HepG2 (cell line): ENCODE data around the gene RBM15B. TPM values are rescaled to one million over a fixed set of nuclear protein-coding genes. Genes with fewer than 3 reads are reported as not detected.

Experiments used
- ATAC-seq: fragments of 200-7000 bp; cut with Tn5 transposase; 3 replicates; pipeline ENCODE4 v1.9.1; 2020; ENCODE audit warnings: mild to moderate bottlenecking, moderate library complexity
- BruUV-seq: library from RNA; stranded (reverse); fragments of 400-500 nt; replicated peaks from 2 replicates; lab custom pipeline; 2021; lab: Mats Ljungman, UMichigan
- CTCF ChIA-PET: fragments of 300-600 bp; formaldehyde crosslinking; extraction: SDS; loops from one replicate; lab custom pipeline; 2021; ENCODE audit warnings: low total read pairs, inconsistent platforms, low intra/inter-chr PET ratio; lab: Yijun Ruan, JAX
- POLR2A ChIA-PET: fragments of 350-600 bp; sonication (Branson Sonifier 250); formaldehyde crosslinking; loops from one replicate; lab custom pipeline; 2020; ENCODE audit warnings: antibody characterized with exemption, inconsistent platforms; lab: Yijun Ruan, JAX
- DNase-seq: peaks from one replicate; pipeline ENCODE4 v3.0.0-alpha.2; 2015; ENCODE audit warnings: low spot score
- FAIRE-seq: peaks from 3 replicates; lab custom pipeline; 2011; peaks lifted over from hg19 to GRCh38; lab: Jason Lieb, UNC
- H2AFZ ChIP-seq: one replicate; pipeline ENCODE4 v1.6.1; 2011; ENCODE audit warnings: low read length, inconsistent platforms
- H3K27ac ChIP-seq: fragments of 300-600 bp; 3 replicates; pipeline ENCODE4 v1.8.0; 2011; ENCODE audit warnings: mixed run types, mild to moderate bottlenecking, mixed read lengths, low read length, inconsistent platforms; ENCODE audit not compliant: insufficient read depth; ENCODE audit errors: extremely low read length
- H3K27me3 ChIP-seq, 2 experiments: fragments of 200-600 bp in 1 of 2; 2 replicates in 1 of 2; 3 replicates in 1 of 2; pipeline versions ENCODE4 v1.6.0 to v1.8.0; 2011; ENCODE audit warnings: low read length in 2 of 2, mild to moderate bottlenecking in 2 of 2, moderate library complexity in 2 of 2, inconsistent platforms in 1 of 2; ENCODE audit not compliant: insufficient read depth in 2 of 2, control insufficient read depth in 1 of 2
- H3K36me3 ChIP-seq, 2 experiments: fragments of 200-600 bp in 1 of 2; replicated peaks in 1 of 2; 2 replicates in 1 of 2; 3 replicates in 1 of 2; pipeline versions ENCODE4 v1.5.1 to v1.8.0; 2011; ENCODE audit warnings: low read length in 2 of 2, inconsistent platforms in 1 of 2; ENCODE audit not compliant: insufficient read depth in 2 of 2, control insufficient read depth in 1 of 2
- H3K4me1 ChIP-seq: 2 replicates; pipeline ENCODE4 v1.5.1; 2012; ENCODE audit warnings: low read length, inconsistent platforms; ENCODE audit not compliant: insufficient read depth
- H3K4me2 ChIP-seq: 2 replicates; pipeline ENCODE4 v1.6.0; 2011; ENCODE audit warnings: low read depth, low read length, inconsistent platforms
- H3K4me3 ChIP-seq, 3 experiments: fragments of 200-600 bp in 1 of 3; sonication (generic), shearing (Covaris generic) in 1 of 3; replicated peaks in 1 of 3; 2 replicates each; pipeline ENCODE4 v1.5.1; 2011 to 2016; ENCODE audit warnings: low read length in 3 of 3, inconsistent platforms in 2 of 3, low read depth in 2 of 3, mild to moderate bottlenecking in 2 of 3, control low read depth in 1 of 3, mixed read lengths in 1 of 3; ENCODE audit not compliant: insufficient read depth in 1 of 3
- H3K79me2 ChIP-seq: one replicate; pipeline ENCODE4 v1.6.1; 2011; ENCODE audit warnings: low read length, inconsistent platforms; ENCODE audit not compliant: insufficient read depth
- H3K9ac ChIP-seq: 2 replicates; pipeline ENCODE4 v1.6.0; 2011; ENCODE audit warnings: mild to moderate bottlenecking, low read depth, low read length, inconsistent platforms; ENCODE audit not compliant: insufficient read depth
- H3K9me3 ChIP-seq: 2 replicates; pipeline ENCODE4 v1.5.1; 2012; ENCODE audit warnings: mild to moderate bottlenecking, low read length
- H4K20me1 ChIP-seq: 2 replicates; pipeline ENCODE4 v1.6.0; 2011; ENCODE audit warnings: inconsistent platforms, mild to moderate bottlenecking, low read length, moderate library complexity; ENCODE audit not compliant: insufficient read depth
- ARNT2 ChIP-seq: sonication (generic); formaldehyde crosslinking; IDR thresholded peaks from 2 replicates; pipeline ENCODE4 v1.8.0; 2022; ENCODE audit warnings: mild to moderate bottlenecking, low read depth, missing genetic modification reagents, moderate library complexity
- CENPT ChIP-seq: sonication (generic); formaldehyde crosslinking; IDR thresholded peaks from 2 replicates; pipeline ENCODE4 v1.8.0; 2022; ENCODE audit warnings: low read depth, mild to moderate bottlenecking, moderate library complexity, missing genetic modification reagents
- FOSL1 ChIP-seq: sonication (generic); formaldehyde crosslinking; IDR thresholded peaks from 2 replicates; pipeline ENCODE4 v1.9.0; 2021; ENCODE audit warnings: missing genetic modification reagents, borderline replicate concordance
- GFI1 ChIP-seq: sonication (generic); formaldehyde crosslinking; IDR thresholded peaks from 2 replicates; pipeline ENCODE4 v1.5.0; 2020; ENCODE audit warnings: missing genetic modification reagents, mild to moderate bottlenecking, borderline replicate concordance
- HNRNPL ChIP-seq: fragments of 200-400 bp; formaldehyde crosslinking; IDR thresholded peaks from 2 replicates; pipeline ENCODE4 v1.6.1; 2017; ENCODE audit warnings: mild to moderate bottlenecking, low read depth, low read length
- KDM5B ChIP-seq: sonication (generic); formaldehyde crosslinking; IDR thresholded peaks from 2 replicates; pipeline ENCODE4 v1.4.0; 2020; ENCODE audit warnings: missing genetic modification reagents, mild to moderate bottlenecking, borderline replicate concordance
- NFE2L1 ChIP-seq: sonication (generic); formaldehyde crosslinking; IDR thresholded peaks from 2 replicates; pipeline ENCODE4 v1.4.0; 2020; ENCODE audit warnings: missing genetic modification reagents, mild to moderate bottlenecking, borderline replicate concordance
- PHF8 ChIP-seq: sonication (generic); formaldehyde crosslinking; IDR thresholded peaks from 2 replicates; pipeline ENCODE4 v1.5.0; 2020; ENCODE audit warnings: missing genetic modification reagents
- PRPF4 ChIP-seq: fragments of 200-400 bp; formaldehyde crosslinking; IDR thresholded peaks from 2 replicates; pipeline ENCODE4 v1.6.1; 2016; ENCODE audit warnings: low read length, low read depth; ENCODE audit not compliant: poor library complexity, severe bottlenecking
- SP4 ChIP-seq: sonication (generic); formaldehyde crosslinking; IDR thresholded peaks from 2 replicates; pipeline ENCODE4 v1.8.1; 2023; ENCODE audit warnings: mild to moderate bottlenecking, missing genetic modification reagents
- TBL1XR1 ChIP-seq: fragments of 150-350 bp; IDR thresholded peaks from 2 replicates; pipeline ENCODE4 v1.6.1; 2014; ENCODE audit warnings: borderline replicate concordance, low read length; ENCODE audit not compliant: partially characterized antibody
- TBX2 ChIP-seq: sonication (generic); formaldehyde crosslinking; IDR thresholded peaks from 2 replicates; pipeline ENCODE4 v1.5.0; 2020; ENCODE audit warnings: missing genetic modification reagents, mild to moderate bottlenecking, borderline replicate concordance
- ZNF180 ChIP-seq: sonication (generic); formaldehyde crosslinking; IDR thresholded peaks from 2 replicates; pipeline ENCODE4 v1.4.0; 2020; ENCODE audit warnings: low read depth, missing genetic modification reagents, borderline replicate concordance
- ZNF235 ChIP-seq: sonication (generic); formaldehyde crosslinking; IDR thresholded peaks from 2 replicates; pipeline ENCODE4 v1.8.1; 2023; ENCODE audit warnings: mild to moderate bottlenecking, missing genetic modification reagents, borderline replicate concordance
- ZNF335 ChIP-seq: sonication (generic); formaldehyde crosslinking; IDR thresholded peaks from 2 replicates; pipeline ENCODE4 v1.4.0; 2020; ENCODE audit warnings: missing genetic modification reagents
- ZNF431 ChIP-seq: sonication (generic); formaldehyde crosslinking; IDR thresholded peaks from 2 replicates; pipeline ENCODE4 v1.9.0; 2022; ENCODE audit warnings: missing genetic modification reagents, low read depth, mild to moderate bottlenecking, borderline replicate concordance
- ZNF530 ChIP-seq: sonication (generic); formaldehyde crosslinking; IDR thresholded peaks from 2 replicates; pipeline ENCODE4 v1.5.0; 2020; ENCODE audit warnings: low read depth, mild to moderate bottlenecking, missing genetic modification reagents
- ZNF546 ChIP-seq: sonication (generic); formaldehyde crosslinking; conservative IDR thresholded peaks from 2 replicates; pipeline ENCODE4 v1.8.1; 2023; ENCODE audit warnings: mild to moderate bottlenecking, missing genetic modification reagents
- ZNF569 ChIP-seq: sonication (generic); formaldehyde crosslinking; IDR thresholded peaks from 2 replicates; pipeline ENCODE4 v1.5.0; 2020; ENCODE audit warnings: mild to moderate bottlenecking, missing genetic modification reagents, moderate library complexity, borderline replicate concordance
- ZNF674 ChIP-seq: sonication (generic); formaldehyde crosslinking; IDR thresholded peaks from 2 replicates; pipeline ENCODE4 v1.5.0; 2020; ENCODE audit warnings: low read depth, mild to moderate bottlenecking, missing genetic modification reagents
- ZNF75D ChIP-seq: sonication (generic); formaldehyde crosslinking; IDR thresholded peaks from 2 replicates; pipeline ENCODE4 v1.8.1; 2023; ENCODE audit warnings: missing genetic modification reagents, mild to moderate bottlenecking, borderline replicate concordance
- ZNF790 ChIP-seq: sonication (generic); formaldehyde crosslinking; IDR thresholded peaks from 2 replicates; pipeline ENCODE4 v1.8.0; 2022; ENCODE audit warnings: missing genetic modification reagents, mild to moderate bottlenecking, borderline replicate concordance
- ZNF891 ChIP-seq: sonication (generic); formaldehyde crosslinking; IDR thresholded peaks from 2 replicates; pipeline ENCODE4 v1.5.0; 2020; ENCODE audit warnings: mild to moderate bottlenecking, missing genetic modification reagents
- WGBS: methylation state at CpG from one replicate; pipeline ENCODE4 v1.1.6; 2017; ENCODE audit warnings: low lambda C conversion rate; 5-methylcytosine and 5-hydroxymethylcytosine counted together
- in situ Hi-C: cut with HindIII; loops from 2 replicates; pipeline ENCODE4 v1.10.0; 2017; ENCODE audit warnings: low pct_unique_long_range_greater_than_20kb; ENCODE audit not compliant: extremely low pct_ligation_motif_present
- intact Hi-C: fragments of 100-400 bp; cut with micrococcal nuclease; formaldehyde crosslinking; loops from one replicate; pipeline ENCODE4 v1.10.0; 2022; ENCODE audit not compliant: unreplicated experiment
- polyA plus RNA-seq, 8 experiments: library from polyadenylated mRNA; depleted of rRNA in 3 of 8; stranded (reverse) in 7 of 8; unstranded in 1 of 8; fragments of >200 nt; fragmentation: Illumina TruSeq in 4 of 8; extraction: Trizol in 4 of 8; gene quantifications; 2 replicates each; pipeline versions ENCODE4 v1.2.1 to v1.2.3, GENCODE V29; 2011 to 2016; ENCODE audit warnings: low read depth in 4 of 8, missing spikeins in 1 of 8, mixed read lengths in 1 of 8; ENCODE audit not compliant: insufficient read depth in 1 of 8
- total RNA-seq, 5 experiments: library from RNA; depleted of rRNA; stranded (reverse); fragments of >200 nt; fragmentation: Illumina TruSeq; extraction: Trizol; gene quantifications; 2 replicates each; pipeline ENCODE4 v1.2.3, GENCODE V29; 2016; ENCODE audit warnings: low read depth in 1 of 5

RBM15B gene
- total and polyA plus RNA-seq, 2 of the 13 experiments (the other 11 are each of a cell fraction or from before 2014, with no cell fraction given), result 8.2 to 19.3 TPM

GRCh38 chr3:51391566-51392354 lies 675 bp downstream of the RBM15B start:
- no peak for FAIRE-seq
- TF ChIP-seq ZNF335 (CRISPR knock-in tag) (no peak), TBX2 (CRISPR knock-in tag) (peak; percentile 22; the same call in 1 of the 2 replicates), ZNF180 (no peak), ZNF75D (CRISPR knock-in tag) (no peak), ZNF431 (CRISPR knock-in tag) (0 out of 2 replicates have a peak, but pooled peaks have one; percentile 45), PHF8 (peak; percentile 14; the same call in 1 of the 2 replicates), NFE2L1 (CRISPR knock-in tag) (no peak), PRPF4 (peak; percentile 72), KDM5B (peak; percentile 14; the same call in 1 of the 2 replicates), ZNF546 (CRISPR knock-in tag) (peak; percentile 58; the same call in 1 of the 2 replicates), TBL1XR1 (no peak), HNRNPL (0 out of 2 replicates have a peak, but pooled peaks have one; percentile 23), ZNF891 (CRISPR knock-in tag) (no peak), ZNF235 (no peak), FOSL1 (CRISPR knock-in tag) (no peak), ZNF530 (CRISPR knock-in tag) (no peak), ZNF569 (CRISPR knock-in tag) (no peak), GFI1 (CRISPR knock-in tag) (no peak), SP4 (CRISPR knock-in tag) (no peak; the same call in 1 of the 2 replicates), CENPT (no peak), ARNT2 (CRISPR knock-in tag) (no peak), ZNF674 (CRISPR knock-in tag) (0 out of 2 replicates have a peak, but pooled peaks have one; percentile 69), ZNF790 (CRISPR knock-in tag) (0 out of 2 replicates have a peak, but pooled peaks have one; percentile 33)

More at GRCh38 chr3:51391566-51392354, 675 bp downstream of the RBM15B start:
- in situ Hi-C loops (no loop called here), intact Hi-C loops (loop anchor here (2.0 kb wide), 1 partner anchor 43 kb away; no protein-coding TSS in a partner anchor)
- no peak for DNase-seq
- Histone ChIP-seq H4K20me1 (peaks cover 22% of the 10 kb centered on the region), H3K9me3 (no peaks in the 10 kb centered on the region), H3K4me3 (peak overlapping the region; percentile 68 to 89 (median 87)), H3K4me1 (peaks cover 68% of the 10 kb centered on the region), H3K79me2 (peaks cover 50% of the 10 kb centered on the region), H2AFZ (no peak overlapping the region), H3K27me3 (no peaks in the 10 kb centered on the region), H3K27ac (peak overlapping the region; percentile 64), H3K36me3 (peaks cover 18 to 55% of the 10 kb centered on the region in 2 experiments), H3K4me2 (peak overlapping the region; percentile 74), H3K9ac (peak overlapping the region; percentile 91)
- CTCF ChIA-PET, result interaction anchor here (1.1 kb wide), 2 partner anchors 43 to 290 kb away, joined by 3 read pairs; no protein-coding TSS in a partner anchor
- no peak for ATAC-seq
- BruUV-seq, result no TSS peak
- POLR2A ChIA-PET, result no interaction called here
- 88% methylated on average over 34 of the region's 115 CpGs for WGBS
